RWPE2 (cell line): ENCODE results near the gene SHE.

Source experiments
- ATAC-seq: fragments of 200-7000 bp; cut with Tn5 transposase; 3 replicates; pipeline ENCODE4 v1.9.1; 2021; ENCODE audit warnings: low read depth
- DNase-seq: peaks from one replicate; pipeline ENCODE4 v3.0.0-alpha.2; 2020; ENCODE audit warnings: low spot score
- H3K27ac ChIP-seq: fragments of 450-650 bp; 2 replicates; pipeline ENCODE4 v1.5.1; 2017; ENCODE audit warnings: mild to moderate bottlenecking; ENCODE audit not compliant: poor library complexity, severe bottlenecking
- H3K27me3 ChIP-seq: fragments of 250-450 bp; sonication (Bioruptor Pico); 2 replicates; pipeline ENCODE4 v1.5.1; 2021; ENCODE audit warnings: mild to moderate bottlenecking, moderate library complexity; ENCODE audit not compliant: insufficient read depth, poor library complexity, severe bottlenecking
- H3K36me3 ChIP-seq: fragments of 250-450 bp; sonication (Bioruptor Pico); 2 replicates; pipeline ENCODE4 v1.5.1; 2020; ENCODE audit warnings: low read depth, mild to moderate bottlenecking, moderate library complexity
- H3K4me1 ChIP-seq: fragments of 250-450 bp; sonication (Bioruptor Pico); 2 replicates; pipeline ENCODE4 v1.5.1; 2021; ENCODE audit warnings: mild to moderate bottlenecking, moderate library complexity; ENCODE audit not compliant: insufficient read depth, poor library complexity, severe bottlenecking
- H3K4me3 ChIP-seq: fragments of 250-450 bp; sonication (Bioruptor Pico); 2 replicates; pipeline ENCODE4 v1.5.1; 2021; ENCODE audit warnings: mild to moderate bottlenecking, moderate library complexity; ENCODE audit not compliant: severe bottlenecking
- H3K9me3 ChIP-seq: fragments of 250-450 bp; sonication (Bioruptor Pico); 2 replicates; pipeline ENCODE4 v1.5.1; 2021; ENCODE audit warnings: mild to moderate bottlenecking, moderate library complexity; ENCODE audit not compliant: severe bottlenecking
- CTCF ChIP-seq: fragments of 450-650 bp; IDR thresholded peaks from one replicate; pipeline ENCODE4 v1.5.1; 2017; ENCODE audit warnings: mild to moderate bottlenecking, moderate library complexity; ENCODE audit not compliant: poor library complexity, severe bottlenecking

Gene SHE

GRCh38 chr1:154481053-154481452, 21.2 kb downstream of the SHE start:
- ATAC-seq, result no peak
- H3K4me3 ChIP-seq, result no peak overlapping the region
- TF ChIP-seq CTCF, result no peak
- H3K4me1 ChIP-seq, result peaks cover 10% of the 10 kb centered on the region
- no peaks in the 10 kb centered on the region for H3K27me3 ChIP-seq
- no peak overlapping the region for H3K27ac ChIP-seq
- no peaks in the 10 kb centered on the region for H3K36me3 ChIP-seq
- no peaks in the 10 kb centered on the region for H3K9me3 ChIP-seq
- no peak for DNase-seq

- H3K4me3 ChIP-seq, result no peak overlapping the region
- peaks cover 11% of the 10 kb centered on the region for H3K4me1 ChIP-seq
- H3K9me3 ChIP-seq, result no peaks in the 10 kb centered on the region
- ATAC-seq, result peak; percentile 86
- peak; percentile 96 for TF ChIP-seq CTCF
- H3K27me3 ChIP-seq, result no peaks in the 10 kb centered on the region
- no peak overlapping the region for H3K27ac ChIP-seq
- no peaks in the 10 kb centered on the region for H3K36me3 ChIP-seq
- DNase-seq, result no peak
These were observed 22.3 kb downstream of the SHE start for GRCh38 chr1:154479764-154480421.

GRCh38 chr1:154478639-154479038, 23.6 kb downstream of the SHE start:
- H3K27me3 ChIP-seq, result no peaks in the 10 kb centered on the region
- H3K9me3 ChIP-seq, result no peaks in the 10 kb centered on the region
- H3K4me1 ChIP-seq, result peaks cover 16% of the 10 kb centered on the region
- H3K4me3 ChIP-seq, result no peak overlapping the region
- peak; percentile 23 for TF ChIP-seq CTCF
- H3K36me3 ChIP-seq, result no peaks in the 10 kb centered on the region
- DNase-seq (no peak), ATAC-seq (no peak)
- no peak overlapping the region for H3K27ac ChIP-seq

GRCh38 chr1:154478013-154478412, 24.2 kb downstream of the SHE start:
- H3K9me3 ChIP-seq, result no peaks in the 10 kb centered on the region
- no peaks in the 10 kb centered on the region for H3K36me3 ChIP-seq
- DNase-seq (no peak), ATAC-seq (no peak)
- H3K4me3 ChIP-seq, result no peak overlapping the region
- H3K27ac ChIP-seq, result no peak overlapping the region
- H3K27me3 ChIP-seq, result no peaks in the 10 kb centered on the region
- peaks cover 16% of the 10 kb centered on the region for H3K4me1 ChIP-seq
- TF ChIP-seq CTCF, result no peak

- ATAC-seq (peak; percentile 30; the same call in 2 of the 3 replicates), DNase-seq (no peak)
- peak overlapping the region; percentile 57 for H3K27ac ChIP-seq
- peaks cover 16% of the 10 kb centered on the region for H3K4me1 ChIP-seq
- H3K36me3 ChIP-seq, result no peaks in the 10 kb centered on the region
- H3K4me3 ChIP-seq, result no peak overlapping the region
- no peaks in the 10 kb centered on the region for H3K27me3 ChIP-seq
- H3K9me3 ChIP-seq, result no peaks in the 10 kb centered on the region
- no peak for TF ChIP-seq CTCF
These were observed 25.4 kb downstream of the SHE start for GRCh38 chr1:154476791-154477190.
